Stimulated activated CD4-positive, alpha-beta T cell treated with anti-CD3 and anti-CD28 coated beads, Interleukin-15, amount 100 ng/mL, for 48 hours (primary cell): ENCODE results near the gene SYNGR3.
A peak's percentile ranks its signal among the peaks of the same experiment; 100 is the strongest.

Experiments used
- DNase-seq, 2 donors: peaks; one replicate each; pipeline ENCODE4 v3.0.0-alpha.2; 2020; ENCODE audit warnings: low read depth in 2 of 2

Gene SYNGR3

DNA sequence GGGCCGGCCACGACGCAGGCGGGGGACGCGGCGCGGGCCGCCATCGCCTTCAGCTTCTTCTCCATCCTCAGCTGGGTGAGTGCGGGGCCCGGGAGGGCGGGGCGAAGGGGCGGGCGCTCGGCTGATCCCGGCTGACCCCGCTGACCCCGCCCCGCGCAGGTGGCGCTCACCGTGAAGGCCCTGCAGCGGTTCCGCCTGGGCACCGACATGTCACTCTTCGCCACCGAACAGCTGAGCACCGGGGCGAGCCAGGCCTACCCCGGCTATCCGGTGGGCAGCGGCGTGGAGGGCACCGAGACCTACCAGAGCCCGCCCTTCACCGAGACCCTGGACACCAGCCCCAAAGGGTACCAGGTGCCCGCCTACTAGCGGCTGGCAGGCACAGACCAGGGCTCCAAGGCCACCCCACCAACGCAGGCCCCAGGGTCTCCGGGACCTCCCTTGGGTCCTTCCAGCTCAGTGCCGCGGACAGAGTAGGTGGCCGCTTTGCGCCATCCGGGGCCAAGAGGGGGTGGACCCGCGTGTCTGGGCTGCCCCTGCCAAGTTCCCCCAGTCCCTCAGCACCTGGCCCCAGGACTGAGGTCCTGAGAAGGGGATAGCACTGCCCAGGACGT, 3.0 kb downstream of the SYNGR3 start:
- no peak for DNase-seq

DNA sequence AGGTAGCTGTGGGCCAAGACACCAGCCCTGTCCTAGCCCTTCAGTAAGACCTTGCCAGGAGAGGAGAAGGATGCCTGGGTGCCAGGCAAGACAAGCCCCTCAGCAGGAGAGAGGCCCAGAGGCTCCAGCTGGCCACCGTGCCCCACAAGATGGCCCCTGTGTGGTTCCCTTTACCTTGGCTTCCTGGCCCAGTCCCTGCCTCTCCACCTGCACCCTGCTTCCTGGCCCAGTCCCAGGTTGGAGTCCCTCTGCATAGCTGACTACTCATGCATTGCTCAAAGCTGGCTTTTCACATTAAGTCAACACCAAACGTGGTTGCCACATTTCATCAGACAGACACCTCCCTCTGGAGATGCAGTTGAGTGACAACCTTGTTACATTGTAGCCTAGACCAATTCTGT, 4.0 kb downstream of the SYNGR3 start:
- DNase-seq: no peak

DNA sequence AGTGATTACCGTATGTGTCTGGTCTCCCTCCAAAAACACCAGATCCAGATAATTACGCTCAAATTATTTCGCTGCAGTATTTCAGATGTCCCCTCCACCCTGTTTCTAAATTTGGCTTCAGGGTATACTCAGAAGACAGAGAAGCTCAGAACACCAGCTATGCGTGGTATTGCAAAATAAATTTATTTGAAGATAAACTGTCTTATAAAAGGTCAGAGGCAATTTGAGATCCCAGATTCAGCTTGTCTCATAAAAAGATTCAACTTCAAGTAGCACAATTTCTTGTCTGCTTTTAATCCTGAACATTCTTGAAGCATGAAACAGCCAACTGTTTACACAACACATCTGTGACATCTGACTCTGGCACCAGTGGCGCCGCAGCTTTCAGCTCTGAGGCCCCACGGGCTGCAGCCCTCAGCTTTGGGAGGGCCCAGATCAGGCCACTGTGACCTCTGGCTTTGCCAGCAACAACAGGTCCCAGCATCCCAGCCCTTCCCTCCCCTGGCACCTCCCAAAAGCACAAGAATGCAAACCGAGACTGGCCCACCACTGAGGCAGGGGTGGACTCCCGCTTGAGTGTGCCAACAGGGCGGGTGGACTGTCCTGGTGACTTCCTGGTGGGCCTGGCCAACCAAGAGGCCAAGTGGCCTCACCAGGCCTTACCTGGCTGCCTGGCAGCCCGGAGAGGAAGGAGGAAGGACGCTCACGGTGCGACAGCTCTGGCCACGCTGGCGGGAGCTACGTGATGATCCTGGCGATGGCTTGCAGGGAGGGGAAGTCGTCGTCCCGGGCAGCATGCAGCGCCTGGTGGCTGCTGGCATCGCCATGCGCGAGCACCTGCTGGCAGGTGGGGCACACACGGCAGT, 8.0 kb downstream of the SYNGR3 start:
- DNase-seq: no peak

DNA sequence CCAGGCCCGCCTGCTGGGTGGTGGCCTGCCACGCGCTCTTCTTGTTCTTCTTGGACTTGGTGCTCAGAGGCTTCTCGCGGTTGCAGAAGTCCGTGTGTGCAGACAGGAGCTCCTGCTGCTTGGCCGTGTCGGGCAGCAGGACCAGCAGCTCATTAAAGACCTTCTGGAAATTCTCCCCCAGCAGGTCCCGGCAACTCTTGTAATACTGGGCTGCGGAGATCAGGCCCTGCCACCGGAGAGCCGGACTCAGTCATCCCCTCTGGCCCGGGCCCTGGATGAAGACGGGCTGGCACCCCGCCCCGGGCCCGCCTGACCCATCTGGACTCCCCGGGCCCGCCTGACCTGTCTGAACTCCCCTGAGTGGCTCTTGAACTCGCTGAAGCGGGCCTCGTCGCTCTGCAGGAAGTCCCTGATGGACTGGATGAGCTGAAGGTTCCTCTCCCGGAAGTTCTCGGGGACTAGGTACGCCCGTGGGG, 8.6 kb downstream of the SYNGR3 start:
- DNase-seq: no peak

DNA sequence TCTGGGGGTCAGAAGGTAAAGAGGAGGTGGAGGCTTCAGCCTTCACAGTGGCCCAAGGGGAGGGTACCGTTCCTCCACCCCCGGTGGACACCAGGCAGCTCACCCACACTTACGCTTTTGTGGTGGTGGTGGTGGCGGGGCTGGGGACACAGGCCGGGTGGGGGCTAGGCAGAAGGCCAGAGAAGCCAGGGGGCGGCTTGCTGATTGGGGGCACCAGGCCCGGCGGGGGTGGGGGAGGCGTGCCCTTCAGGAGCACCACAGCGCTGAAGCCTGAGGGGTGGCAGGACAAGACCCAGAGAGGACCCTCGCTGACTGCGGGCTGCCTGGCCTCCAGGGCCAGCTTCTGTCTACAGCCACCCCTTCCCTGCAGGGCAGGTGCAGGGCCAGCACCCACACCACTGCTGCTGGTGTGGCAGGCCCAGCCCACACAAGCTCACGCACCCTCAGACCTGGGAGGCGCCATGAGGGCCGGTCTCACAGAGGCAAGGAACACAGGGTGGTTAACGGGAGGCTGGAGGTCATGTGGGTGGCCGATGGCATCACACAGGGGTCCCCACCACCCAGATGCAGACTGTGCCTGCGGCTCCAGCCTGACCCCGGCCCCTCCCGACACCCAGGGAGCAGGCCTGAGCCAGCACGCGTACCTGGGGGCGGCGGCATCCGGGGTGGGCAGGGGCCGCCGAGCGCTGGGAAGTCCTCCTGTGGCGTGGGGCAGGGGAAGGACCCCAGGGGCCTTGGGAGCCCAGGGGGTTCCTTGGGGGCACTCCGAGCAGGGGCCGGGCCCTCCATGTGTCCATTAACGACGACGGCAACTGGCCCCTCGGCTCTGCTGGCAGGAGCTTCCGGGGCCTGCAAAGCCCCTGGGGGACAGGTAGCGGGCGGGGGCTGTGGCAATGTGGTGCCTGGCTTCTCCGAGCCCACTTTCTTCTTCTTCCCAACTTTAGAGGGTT, 9.4 kb downstream of the SYNGR3 start:
- no peak for DNase-seq

DNA sequence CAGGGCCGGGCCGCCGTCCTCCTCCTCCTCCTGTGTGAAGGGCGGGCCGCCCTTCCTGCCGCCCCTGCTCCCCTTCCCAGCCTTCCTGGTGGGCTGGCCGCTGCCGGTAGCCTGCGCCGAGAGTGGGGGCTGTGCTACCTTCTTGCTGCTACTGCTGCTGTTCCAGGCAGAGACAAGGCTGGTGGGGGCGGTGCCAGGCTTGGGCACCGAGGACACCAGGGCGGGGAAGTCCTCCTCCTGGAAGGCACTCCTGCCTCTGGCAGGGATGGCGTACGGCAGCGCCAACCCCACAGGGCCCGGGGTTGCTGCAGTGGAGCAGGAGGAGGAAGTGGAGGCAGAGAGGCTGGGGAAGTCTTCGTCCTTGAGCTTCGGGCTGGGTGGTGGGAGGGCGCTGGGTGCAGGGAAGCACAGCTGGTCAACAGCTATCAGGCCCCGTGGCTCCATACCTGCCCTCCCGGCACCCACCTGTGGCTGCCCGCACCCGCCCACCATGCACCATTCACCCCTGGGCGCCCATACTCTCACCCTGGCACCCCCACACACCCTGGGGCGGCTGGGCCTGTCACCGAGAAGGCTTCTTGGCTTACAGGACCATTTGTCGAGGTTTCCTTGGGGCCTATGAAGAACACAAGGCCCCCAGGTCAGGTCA, 10.2 kb downstream of the SYNGR3 start:
- DNase-seq: no peak

DNA sequence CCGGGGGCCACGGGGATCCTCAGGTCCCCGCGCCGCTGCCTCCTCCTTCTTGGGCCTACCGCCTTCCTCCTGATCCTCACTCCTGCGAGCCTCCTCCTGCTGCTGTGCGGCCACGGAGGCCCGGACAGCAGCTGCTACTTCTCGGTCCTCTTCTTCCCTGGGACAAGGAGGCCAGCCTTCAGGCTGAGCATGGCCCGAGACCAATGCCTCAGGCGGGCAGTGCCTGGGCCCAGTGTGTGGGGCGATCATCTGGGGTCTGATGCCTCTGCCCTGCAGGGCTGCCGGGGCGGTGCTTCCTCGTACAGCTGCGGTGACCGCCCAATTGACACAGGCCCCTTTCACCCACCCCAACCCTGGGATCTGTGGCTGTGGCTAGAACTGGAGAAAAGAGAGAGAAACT, 11.3 kb downstream of the SYNGR3 start:
- no peak for DNase-seq

DNA sequence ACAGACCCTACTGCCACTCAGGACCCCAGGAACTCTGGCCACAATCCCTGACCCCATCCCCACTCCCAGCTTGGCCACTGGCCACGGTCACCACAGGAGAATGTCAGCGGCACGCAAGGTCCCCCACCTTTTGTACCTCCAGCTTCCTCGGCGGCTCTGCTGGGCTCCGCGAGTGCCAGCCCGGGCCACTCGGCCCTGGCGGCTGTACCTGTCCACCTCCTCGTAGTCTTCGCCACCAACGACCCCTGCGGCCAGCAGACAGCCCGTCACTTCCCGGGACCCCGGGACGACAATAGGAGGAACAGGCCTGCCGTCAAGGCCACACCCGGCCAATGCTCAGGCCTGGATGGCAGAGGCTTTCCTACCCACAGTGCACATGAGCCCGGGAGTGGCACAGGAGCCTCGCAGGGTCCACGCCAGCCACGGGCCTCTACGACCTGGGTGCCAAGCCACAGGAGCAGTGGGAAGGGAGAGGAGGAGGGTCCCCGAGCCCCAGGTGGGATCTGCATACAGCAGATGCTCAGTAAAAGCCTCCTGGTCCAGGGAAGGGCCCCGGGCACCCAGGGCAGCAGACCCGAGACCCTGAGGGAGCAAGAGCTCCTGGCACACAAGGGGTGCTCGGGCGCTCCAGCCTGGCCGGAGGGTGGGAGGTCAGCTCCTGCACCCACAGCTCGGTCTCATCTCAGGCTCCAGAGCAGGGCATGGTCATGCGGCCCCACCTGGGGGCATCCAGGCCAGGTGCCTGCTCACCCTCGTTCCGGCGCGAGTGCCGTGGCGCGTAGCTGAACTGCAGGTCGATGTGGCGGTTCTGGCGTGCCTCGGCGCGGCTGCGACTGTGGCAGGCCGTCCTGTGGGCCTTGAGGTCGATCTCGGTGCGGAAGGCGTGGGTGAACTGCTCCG, 11.9 kb downstream of the SYNGR3 start:
- no peak for DNase-seq

DNA sequence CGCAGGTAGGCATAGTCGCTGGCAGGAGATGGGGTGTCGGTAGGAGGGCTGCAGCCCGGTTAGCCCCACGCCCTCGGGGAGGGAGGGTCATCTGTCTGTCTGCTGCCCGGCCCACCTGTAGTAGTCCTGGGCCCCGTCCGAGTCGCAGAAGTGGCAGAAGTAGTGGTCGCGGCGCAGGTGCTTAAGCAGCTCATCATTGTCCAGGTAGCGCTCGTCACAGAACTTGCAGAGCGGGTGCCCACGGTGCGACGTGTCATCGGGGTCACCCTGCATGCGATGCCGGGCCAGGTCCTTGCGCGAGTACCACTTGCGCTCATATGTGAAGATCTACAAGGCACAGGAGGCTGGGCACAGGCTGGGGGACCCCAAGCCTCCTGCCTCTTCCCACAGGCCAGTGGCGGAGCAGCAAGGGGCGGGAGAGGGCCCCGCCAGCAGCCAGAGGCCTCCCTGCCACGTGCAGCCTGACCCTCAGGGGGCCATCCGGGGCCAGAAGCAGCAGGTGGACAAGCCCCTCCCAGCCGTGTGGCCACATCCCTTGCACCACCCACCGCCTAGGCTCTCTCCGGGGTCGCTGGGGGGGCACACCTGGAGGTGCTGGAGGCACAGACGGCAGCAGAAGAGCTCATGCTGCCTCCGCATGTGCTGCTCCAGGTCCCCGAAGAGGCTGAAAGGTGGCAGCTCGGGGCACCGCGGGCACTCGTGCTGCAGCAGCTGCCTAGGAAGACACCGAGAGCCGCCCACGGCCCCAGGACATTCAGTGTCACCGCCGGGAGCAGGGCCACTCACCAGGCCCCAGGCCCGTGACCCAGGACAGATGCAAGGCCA, 12.8 kb downstream of the SYNGR3 start:
- no peak for DNase-seq

DNA sequence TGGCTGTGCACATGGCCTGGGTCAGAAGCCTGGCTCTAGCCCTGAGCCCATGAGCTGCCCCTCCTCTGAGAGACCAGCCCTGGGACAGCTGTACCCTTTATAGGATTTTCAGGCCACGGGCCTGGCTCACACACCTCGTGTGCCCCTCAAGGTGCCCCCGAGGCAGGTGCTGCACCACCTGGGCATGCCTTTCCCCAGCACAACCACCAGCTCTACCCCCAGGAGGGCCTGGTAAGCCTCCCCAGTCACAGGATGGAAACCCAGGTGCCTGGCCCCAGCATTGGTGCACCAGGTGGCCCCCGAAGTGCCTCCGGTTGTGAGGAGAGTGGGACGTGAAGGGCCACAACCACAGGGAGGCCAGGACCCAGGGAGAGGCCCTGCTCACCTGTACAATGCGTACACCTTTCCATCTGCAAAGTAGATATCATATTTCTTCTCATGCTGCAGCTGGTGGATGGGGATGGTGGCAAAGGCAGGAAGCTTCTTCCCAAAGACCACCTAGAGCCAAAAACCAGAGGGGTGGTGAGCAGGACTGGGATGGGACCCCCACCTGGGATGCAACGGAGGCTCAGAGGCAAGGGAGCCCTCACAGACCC, 13.6 kb downstream of the SYNGR3 start:
- no peak for DNase-seq

DNA sequence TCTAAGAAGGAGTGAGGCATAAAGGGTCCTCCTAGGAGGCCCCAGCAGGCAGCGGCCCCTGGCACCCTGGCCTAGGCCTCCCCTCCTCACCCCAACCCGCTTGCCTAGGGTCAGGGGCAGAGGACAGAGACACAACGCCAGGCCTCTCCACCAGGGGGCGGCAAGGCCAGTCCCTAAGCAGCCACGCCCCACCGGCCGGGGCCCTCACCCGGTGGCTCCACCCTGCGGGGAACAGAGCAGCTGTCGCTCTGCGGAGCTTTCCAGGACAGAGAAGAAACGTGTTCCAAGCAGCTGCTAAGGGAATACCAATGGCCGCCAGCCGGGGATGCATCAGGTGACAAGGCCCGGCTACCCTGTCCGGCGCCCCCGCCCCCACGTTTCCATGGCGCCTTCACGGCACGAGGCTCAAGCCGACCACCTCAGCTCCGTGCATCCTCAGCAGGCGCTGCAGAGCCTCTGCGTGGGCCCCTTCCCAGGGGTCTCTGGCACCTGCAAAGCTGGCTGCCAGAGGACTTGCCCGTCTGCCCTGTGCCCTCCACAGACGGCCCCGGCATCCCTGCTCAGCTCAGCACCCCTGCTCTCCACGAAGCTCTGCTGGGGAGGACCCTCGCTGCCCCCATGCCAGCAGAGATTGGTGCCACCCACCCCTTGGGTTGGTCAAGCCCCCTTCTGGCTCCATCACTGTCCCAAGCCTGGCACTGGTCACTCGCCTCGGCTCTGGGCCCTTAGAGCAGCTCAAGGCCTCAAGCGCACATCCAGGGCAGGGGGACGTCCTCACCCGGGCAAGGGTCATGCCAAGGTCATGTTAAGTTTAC, 14.3 kb downstream of the SYNGR3 start:
- peak; percentile 77 to 89 for DNase-seq

DNA sequence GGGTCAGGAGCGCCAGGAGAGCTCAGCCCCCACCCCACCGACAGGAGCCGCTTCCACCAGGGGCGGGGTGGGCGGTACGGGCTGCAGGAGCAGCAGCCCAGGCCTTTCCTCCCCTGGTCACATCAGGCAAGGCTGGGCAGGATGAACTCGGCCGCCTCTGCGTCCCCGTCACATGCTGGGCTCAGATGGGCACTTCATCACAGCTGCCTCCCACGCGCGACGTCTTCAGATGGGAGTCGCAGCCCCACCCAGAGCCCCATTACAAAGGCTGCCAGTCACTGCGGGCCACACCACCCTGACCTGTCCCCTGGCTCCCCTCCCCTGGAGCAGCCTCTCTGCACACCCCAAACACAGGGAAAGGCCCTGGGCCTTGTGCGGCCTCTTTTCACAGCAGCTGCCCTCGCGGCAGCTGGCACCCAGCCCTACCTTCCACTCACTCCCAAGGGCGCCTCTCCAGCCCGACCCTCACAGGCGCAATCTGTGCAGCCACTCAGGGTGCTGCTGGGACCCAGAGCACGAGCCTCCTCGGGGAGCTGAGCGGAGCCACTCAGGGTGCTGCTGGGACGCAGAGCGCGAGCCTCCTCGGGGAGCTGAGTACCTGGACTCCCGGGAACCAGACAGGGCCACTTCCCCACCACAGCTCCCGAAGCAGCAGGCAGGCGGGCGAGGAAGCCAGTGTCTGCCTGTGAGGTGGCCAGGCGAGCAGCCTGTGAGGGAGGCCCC, 15.2 kb downstream of the SYNGR3 start:
- DNase-seq: no peak

DNA sequence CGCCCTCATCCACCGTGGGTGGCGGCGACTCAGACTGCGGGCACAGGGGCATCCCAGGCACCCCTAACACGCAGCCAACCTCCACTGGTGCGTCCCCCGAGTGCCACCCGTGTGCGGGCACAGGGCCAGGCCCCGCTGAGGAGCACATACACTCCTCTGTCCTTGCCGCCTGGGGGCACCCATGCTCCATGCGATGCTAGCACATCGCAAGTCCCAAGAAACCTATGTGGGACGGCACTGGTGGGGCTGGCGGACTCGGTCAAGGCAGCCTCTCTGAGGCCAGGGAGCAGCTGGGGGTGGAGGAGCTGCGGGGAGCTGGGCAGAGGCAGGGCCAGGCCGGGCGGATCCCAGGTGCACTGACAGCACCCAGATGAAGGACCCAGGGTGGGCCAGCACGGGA, 15.9 kb downstream of the SYNGR3 start:
- DNase-seq: no peak

DNA sequence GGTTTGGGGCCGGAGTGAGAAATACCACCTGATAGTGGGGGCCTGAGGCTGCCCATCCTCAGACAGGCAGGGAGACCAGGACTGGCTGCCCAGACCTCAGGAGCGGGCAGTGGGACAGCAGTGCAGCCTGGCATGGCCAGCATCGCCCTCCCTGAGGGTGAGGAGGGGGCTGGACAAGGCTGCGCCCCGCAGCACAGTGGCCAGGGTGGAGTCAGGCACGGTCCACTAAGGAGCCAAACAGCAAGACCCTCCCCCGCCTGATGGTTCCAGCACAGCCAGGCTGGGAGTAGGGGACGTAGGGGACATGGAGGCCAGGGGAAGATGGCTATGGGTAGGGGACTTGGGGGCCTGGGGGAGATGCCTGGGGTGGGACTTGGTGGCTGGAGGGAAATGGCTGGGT, 16.5 kb downstream of the SYNGR3 start:
- no peak for DNase-seq

DNA sequence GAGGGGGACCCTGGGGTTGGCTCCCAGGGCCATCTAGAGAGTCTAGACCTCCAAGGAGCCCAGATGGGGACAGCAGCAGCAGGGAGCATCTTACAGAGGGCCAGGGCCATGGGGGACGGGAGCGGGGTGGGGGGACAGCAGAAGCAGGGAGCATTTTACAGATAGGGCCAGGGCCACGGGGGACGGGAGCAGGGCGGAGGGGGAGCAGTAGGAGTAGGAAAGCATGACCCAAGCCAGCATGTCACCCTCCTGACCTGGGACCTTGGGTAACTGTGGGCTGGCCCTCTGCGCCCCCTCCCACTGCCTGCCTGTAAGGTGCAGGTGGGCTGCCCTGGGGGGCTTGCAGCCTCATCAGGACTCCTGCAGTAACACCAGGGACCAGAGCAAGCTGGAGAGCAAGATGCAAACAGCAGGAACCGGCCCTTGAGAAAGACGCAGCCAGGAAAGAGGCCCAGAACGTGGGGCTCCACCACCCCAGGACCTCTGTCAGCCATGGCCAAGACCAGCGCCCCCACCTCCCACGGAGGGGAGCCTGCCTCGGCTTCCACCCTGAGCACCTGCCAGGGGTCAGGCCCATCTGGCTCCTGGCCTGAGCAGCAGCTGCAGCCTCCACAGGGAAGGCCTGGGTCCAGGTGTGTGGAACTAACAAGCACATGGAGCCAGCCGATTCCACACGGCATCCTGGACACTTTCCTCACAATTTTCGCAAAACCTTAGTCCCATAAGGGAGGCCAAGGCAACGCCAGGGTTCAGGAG, 17.5 kb downstream of the SYNGR3 start:
- no peak for DNase-seq

DNA sequence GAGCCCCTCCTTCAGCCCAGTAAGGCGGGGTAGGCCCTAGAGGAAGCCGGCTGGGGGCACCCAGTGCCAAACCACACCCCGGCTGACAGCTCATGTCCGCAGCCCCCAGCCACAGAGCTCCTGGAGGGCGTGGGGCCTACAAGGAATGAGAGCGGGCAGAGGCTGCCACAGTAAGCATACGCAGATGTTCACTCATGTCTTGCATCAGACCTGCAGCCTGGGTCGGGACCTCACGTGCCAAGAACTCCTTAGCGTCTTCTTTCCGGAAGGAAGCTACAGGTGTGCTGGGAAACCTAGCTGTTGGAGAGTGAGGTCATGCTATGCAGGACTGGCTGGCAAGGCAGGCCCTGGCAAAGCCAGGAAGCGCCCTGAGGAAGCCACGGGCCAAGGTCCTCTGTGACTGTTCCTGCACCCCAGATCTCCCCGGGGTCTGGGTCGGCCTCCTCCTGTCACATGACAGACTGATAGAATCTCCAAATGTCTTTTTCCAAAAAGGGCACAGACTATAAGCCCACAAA, 18.3 kb downstream of the SYNGR3 start:
- no peak for DNase-seq

DNA sequence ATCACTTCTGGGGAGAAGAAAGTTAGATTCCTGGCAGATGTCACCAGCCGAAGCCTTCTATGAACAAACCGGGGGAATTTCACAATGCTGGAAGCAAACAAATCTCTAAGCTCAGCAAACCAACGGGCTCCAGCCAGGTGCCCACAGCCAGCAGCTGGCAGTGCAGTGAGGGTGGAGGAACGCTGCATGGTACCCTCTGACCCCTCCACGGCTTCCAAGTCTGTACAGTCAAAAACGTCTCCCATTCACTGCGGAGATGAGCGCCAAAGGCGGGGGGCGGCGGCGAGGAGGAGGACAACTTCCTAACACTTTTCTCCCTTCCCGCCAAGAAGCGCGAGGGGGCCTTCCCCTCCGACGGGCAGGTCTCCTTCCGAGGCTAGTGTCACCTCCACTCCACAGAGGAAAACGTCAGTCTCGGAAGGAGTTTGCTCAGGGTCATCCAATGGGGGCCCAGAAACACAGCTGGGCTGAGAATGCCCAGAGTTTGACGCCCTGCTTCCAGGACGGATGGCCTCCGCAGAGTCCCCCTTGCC, 18.9 kb downstream of the SYNGR3 start:
- no peak for DNase-seq
